HS-27A (cell line): ENCODE results near the gene FSD1L.
"Not testable (repeated sequence)": the region's sequence is repeated elsewhere in the genome, so short reads cannot be mapped to it uniquely, and the experiment has no call there.

Experiments
- DNase-seq: peaks from one replicate; pipeline ENCODE4 v3.0.0-alpha.2; 2012; ENCODE audit warnings: low read depth, missing footprints

The FSD1L gene

DNA sequence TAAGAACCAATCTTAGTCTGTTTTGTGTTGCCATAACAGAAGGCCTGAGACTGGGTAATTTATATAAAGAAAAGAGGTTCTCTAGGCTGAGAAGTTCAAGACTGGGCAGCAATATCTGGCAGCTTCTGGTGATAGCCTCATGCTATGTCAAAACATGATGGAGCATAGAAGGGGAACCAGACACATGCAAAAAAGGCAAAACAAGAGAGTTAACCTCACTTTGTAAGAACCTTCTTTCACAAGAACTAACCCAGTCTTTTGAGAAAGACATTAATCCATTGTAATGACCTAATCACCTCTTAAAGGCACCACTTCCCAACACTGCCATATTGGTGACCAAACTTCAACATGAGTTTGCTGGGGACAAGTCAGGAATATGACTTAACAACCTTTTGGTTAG is 37.3 kb downstream of the FSD1L start:
- no peak for DNase-seq

GRCh38 chr9:105496826-105497225 is 49.0 kb downstream of the FSD1L start:
- no peak for DNase-seq

DNA sequence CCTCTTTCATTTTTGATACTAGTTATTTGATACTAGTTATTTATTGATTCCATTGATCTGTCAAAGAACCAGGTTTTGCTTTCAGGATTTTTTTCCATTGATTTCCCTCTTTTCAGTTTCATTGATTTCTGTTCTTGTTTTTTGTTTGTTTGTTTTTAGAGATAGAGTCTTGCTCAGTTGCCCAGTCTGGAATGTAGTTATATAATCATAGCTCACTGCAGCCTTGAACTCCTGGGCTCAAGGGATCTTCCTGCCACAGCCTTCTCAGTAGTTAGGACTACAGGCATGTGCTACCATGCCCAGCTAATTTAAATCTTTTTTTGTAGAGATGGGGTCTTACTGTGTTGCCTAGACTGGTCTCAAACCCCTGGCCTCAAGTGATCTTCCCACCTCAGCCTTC is 49.9 kb downstream of the FSD1L start:
- DNase-seq, result no peak

DNA sequence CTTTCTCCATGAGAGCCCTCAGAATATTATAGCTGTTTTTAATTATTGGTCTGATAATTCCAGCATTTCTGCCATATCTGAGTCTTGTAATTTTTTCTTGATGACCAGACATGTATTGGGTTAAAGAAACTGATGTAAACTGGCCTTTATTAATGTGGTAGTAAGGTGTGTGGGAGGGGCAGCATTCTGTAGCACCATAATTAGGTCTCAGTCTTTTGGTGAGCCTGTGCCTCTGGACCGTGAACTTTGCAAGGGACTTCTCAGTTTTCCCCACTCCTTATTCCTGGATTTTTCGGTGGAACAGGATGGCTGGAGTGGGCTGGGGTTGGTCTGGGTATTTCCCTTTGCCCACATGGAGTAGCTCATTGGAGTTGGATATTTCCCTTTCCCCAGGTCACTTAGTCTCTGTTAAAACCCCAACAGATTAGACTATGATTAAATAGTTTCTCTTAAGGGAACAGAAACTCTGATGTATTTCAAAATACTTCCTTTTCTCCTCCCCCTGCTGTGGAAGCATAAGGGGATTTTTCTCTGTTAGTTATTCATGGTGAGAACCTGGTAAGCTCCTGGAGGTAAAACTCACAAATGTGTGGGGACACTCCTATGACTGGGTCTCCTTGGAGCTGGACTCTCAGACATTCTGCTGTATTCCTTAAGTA is 52.4 kb downstream of the FSD1L start:
- no peak for DNase-seq

- no peak for DNase-seq
Observed at GRCh38 chr9:105501414-105501813, 53.6 kb downstream of the FSD1L start.

- DNase-seq, result no peak
Observed at GRCh38 chr9:105502276-105502675, 54.4 kb downstream of the FSD1L start.

DNA sequence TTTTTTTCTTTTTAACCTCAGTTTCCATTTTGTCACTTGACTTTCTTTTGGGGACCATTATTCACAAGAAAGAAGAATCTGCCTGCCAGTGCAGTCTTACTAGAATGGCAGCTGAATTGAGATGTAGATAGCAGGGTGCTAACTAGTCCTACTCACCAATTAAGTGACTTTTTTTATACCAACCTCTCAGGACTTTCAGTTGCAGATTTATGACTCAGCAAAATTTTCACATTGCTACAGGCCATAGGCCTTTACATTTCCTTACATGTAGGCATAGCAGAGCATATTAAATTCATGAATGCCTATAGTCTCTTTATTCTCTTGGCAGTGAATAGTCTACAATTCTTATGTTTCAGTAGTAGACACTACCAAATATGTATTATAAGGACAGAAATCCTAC is 56.0 kb downstream of the FSD1L start:
- no peak for DNase-seq

DNA sequence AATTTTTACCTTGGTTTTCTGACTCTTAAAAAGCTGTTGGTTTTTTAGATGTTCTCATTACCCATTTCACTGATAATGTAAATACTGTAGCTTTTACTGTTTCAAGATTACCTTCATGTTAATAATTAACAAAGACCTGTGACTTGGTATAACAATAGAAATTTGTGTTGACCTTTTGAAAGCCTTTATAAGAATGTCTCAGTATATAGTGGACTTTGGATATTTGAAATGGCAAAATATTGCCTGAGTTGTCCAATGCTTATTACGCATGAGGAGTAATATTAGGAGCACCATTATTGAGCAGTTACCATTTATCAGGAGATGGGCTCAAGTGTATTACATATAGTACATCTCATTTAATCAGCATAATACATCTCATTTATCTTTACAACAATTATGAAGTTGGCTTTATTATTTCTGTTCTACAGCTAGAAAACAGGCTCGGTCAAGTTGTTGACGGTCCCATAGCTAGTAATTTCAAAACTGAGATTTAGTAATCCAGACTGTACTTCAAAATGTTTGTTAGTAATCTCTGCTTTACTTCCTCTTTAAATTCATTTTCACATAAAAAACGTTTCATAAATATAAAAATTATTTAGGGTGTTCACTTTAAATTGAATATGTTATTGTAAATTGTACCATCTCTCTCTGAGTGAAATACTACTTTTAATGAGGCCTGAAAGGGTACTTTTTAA is 59.4 kb downstream of the FSD1L start:
- DNase-seq, result no peak

DNA sequence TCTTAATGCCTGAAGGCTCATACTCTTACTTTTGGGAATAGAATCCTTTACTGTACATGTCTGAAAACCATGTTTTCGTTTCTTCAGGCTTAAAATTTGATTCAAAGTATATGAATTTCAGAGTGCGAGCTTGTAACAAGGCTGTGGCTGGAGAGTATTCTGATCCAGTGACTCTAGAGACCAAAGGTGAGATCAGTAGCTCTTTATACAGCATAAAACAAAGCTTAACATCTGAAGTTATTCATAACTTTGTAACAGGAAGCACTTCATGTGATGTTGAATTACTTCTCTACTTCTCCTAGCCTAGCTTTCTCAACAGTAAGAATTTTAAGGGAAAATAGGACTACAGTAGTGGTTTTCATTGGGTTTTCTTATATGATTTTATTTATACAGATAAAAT is 60.7 kb downstream of the FSD1L start:
- no peak for DNase-seq

GRCh38 chr9:105510024-105510423 is 62.2 kb downstream of the FSD1L start:
- no peak for DNase-seq

- DNase-seq, result no peak
Observed at GRCh38 chr9:105511446-105511845, 63.6 kb downstream of the FSD1L start.

DNA sequence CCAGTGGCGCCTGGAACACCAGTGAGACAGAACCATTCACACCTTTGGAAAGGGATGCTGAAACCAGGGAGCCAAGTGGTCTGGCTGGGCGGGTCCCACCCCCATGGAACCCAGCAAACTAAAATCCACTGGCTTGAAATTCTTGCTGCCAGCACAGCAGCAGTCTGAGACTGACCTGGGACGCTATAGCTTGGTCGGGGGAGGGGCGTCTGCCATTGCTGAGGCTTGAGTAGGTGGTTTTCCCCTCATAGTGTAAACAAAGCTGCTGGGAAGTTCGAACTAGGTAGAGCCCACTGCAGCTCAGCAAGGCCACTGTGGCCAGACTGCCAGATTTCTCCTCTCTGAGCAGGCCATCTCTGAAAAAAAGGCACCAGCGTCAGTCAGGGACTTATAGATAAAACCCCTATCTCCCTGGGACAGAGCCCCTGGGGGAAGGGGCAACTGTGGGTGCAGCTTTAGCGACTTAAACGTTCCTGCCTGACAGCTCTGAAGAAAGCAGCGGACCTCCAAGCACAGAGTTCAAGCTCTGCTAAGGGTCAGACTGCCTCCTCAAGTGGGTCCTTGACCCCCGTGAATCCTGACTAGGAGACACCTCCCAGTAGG is 68.1 kb downstream of the FSD1L start:
- DNase-seq, result no peak

DNA sequence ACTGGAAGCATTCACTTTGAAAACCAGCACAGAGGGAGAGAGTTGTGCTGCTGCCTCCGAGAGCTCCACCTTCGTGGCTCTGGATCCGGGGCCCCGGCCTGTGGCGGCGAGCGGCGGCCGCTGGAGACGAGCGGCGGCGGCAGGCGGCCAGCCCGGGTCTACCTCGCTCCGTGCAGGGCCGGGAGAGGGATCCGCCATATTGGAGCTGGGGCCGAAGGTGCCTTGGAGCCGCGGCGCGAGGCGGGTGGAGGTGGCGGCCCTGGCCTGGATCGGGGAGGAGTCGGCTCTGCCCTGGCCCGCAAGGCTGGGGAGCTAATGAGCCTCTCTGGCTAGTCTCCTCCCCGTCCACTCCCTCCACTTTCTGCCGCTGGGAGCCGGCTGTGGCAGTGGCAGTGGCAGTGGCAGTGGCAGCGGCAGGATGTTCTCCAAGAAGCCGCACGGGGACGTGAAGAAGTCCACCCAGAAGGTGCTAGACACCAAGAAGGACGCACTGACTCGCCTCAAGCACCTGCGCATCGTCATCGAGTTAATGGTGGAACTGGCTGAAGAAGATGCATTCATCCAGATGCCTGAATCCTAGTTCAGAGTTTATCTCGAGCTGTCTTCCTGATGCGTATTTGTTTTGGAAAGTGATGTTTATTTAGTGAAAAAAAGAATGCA is 72.0 kb downstream of the FSD1L start:
- DNase-seq, result not testable (repeated sequence)

DNA sequence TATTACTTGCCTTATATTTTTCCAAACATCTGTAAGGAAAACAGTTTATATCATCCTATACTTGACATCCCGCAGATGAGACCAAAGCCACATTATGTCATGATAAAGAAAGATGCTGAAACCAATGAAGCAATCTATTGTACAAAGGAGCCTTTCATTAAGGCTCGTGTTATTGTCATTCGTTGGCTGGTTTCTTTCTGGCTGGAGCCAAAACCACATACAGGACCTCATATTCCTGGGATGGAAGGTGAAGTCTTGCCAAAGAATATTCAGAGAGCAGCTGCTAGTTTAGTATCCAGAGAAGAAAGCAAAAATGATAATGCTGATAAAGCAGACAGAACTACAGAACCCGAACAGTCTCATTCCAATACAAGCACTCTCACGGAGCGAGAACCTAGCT is 73.2 kb downstream of the FSD1L start:
- not testable (repeated sequence) for DNase-seq

DNA sequence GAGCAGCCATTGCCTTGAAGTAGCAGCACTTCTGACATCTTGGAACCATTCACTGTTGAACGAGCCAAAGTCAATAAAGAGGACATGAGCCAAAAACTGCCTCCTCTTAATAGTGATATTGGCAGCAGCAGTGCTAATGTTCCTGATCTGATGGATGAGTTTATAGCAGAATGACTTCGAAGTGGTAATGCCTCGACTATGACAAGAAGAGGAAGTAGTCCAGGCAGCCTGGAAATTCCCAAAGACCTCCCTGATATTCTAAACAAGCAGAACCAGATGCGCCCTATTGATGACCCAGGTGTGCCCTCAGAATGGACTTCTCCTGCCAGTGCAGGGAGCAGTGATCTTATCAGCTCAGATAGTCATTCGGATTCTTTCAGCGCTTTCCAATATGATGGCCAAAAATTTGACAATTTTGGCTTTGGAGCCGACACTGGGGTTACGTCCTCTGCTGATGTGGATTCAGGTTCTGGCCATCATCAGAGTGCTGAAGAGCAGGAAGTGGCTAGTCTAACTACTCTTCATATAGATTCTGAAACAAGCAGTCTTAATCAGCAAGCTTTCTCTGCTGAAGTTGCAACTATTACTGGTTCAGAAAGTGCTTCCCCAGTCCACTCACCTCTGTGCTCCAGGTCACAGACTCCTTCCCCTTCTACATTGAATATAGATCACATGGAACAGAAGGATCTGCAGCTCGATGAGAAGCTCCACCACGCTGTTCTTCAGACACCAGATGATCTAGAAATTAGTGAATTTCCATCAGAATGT is 75.0 kb downstream of the FSD1L start:
- DNase-seq, result not testable (repeated sequence)

DNA sequence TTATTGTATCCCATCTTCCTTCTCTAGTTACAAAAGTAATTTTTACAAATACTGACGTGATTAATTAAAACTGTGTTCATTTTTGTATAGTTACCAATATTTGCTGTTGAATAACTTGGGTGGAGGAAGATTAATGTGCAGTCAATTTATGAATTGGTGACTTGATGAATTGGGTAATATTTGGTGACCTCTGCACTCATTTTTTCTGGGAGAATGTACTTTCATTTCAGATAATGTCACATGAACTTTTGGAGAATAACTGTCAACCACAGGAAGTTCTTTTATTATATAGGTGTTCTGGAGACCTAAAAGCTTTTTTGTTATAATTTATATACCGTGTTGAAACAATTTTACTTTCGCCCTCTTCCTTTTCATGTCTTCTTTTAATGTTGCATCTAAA is 83.7 kb downstream of the FSD1L start:
- no peak for DNase-seq

DNA sequence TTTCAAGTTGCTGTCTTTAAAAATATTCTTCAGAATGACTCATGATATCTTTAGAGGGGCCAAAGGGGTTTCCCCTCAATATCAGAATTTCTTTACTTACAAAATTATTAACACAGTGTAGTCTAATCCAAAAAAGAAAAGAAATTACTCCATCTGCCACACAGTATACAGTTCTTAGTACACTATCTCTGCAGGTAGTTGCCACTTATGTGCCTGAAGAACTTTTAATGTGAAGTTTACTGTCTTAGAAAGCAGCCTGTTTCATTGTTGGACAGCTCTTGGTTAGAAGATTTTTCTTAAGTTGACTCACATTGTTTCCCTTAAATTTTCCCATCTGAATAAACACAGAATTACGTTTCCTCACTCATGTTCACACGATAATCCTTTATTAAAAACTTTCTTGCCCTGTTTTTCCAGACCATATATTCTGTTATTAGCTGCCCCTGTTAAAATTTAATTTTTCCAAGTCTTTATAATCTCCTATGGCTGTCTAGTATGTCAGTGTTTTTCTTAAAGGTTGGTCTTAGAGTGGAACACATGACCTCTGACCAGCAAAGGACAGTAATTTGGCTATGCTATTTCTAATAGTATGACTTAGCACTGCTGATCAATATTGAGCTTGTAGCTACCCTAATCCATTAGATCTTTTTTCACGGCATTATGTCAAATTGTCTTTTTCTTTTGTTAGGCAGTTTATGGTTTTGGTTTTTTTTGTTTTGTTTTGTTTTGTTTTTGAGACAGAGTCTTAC is 88.3 kb downstream of the FSD1L start:
- DNase-seq, result no peak

GRCh38 chr9:105539452-105539851 is 91.6 kb downstream of the FSD1L start:
- no peak for DNase-seq

DNA sequence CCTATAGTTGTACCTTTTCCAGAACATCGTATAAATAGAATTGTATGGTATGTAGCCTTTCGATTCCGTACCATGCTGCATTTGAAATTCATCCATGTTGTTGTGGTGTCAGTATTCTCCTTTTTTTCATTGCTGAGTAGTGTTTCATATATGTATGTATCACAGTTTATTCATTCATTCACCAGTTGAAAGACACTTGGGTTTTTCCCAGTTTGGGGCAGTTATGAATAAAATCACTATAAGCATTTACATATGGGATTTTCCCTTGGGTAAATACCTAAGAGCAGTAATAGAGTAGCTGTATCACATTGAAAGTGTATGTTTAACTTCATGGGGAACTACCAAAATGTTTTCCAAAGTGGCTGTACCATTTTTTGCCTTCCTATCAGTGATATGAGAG is 94.0 kb downstream of the FSD1L start:
- DNase-seq, result no peak

DNA sequence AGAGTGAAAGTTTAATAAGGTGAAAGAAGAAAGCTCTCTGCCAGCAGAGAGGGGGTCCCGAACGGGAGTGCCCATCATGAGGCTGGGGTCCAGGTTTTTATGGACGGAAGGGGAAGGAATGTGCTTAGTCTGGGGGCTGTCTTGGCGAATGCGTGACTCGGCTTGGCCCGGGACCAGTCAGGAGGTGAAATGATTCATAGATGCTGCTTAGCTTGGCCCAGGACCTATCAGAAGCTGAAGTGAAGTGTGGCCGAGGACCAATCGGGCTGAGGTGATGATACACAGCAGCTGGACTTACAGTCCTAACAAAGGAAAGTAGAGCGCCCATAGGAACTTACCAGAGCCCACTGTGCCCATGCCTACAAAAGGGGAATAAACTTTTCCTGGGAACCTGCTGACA is 106.2 kb downstream of the FSD1L start:
- no peak for DNase-seq

GRCh38 chr9:105557804-105558610 is 110.2 kb downstream of the FSD1L start, which contains the start of gene FKTN:
TSS of gene FKTN (plus strand) at chr9:105558131. CDS start at chr9:105575033, 16,902 bp downstream.
- DNase-seq, result peak; percentile 42
